Fibroblast of mammary gland (primary cell): ENCODE results near the gene MYRF.
A peak's percentile ranks its signal among the peaks of the same experiment; 100 is the strongest.

Source experiments
- DNase-seq: peaks from one replicate; pipeline ENCODE4 v3.0.0-alpha.2; 2010; ENCODE audit warnings: low read depth
- H3K4me3 ChIP-seq: 2 replicates; pipeline ENCODE4 v1.5.1; 2011; ENCODE audit warnings: low read depth, mild to moderate bottlenecking, low read length, moderate library complexity; ENCODE audit not compliant: control insufficient read depth
- TF ChIP-seq, protein P1 (sequence below): conservative IDR thresholded peaks from 2 replicates; pipeline ENCODE4 v1.5.1; 2011; ENCODE audit warnings: low read depth, low read length, inconsistent platforms; ENCODE audit not compliant: control insufficient read depth, insufficient read depth

Gene MYRF

DNA sequence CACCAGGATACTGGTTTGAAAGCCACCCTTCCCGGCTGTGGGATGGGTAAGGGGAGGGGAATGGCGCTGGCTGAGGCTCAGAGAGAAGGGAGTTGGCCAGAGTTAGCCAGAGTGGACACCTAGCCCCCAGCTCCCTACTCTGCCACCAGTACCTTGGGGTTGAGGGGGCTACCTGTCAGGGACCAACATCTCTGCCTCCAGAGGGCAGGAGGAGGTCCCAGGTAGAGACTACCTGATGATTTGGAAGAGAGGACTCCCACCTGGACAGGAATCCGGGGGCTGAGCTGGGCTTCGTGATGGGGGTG lies 3.7 kb downstream of the MYRF start:
- no peak overlapping the region for H3K4me3 ChIP-seq
- no peak for DNase-seq
- TF ChIP-seq, protein P1, sequence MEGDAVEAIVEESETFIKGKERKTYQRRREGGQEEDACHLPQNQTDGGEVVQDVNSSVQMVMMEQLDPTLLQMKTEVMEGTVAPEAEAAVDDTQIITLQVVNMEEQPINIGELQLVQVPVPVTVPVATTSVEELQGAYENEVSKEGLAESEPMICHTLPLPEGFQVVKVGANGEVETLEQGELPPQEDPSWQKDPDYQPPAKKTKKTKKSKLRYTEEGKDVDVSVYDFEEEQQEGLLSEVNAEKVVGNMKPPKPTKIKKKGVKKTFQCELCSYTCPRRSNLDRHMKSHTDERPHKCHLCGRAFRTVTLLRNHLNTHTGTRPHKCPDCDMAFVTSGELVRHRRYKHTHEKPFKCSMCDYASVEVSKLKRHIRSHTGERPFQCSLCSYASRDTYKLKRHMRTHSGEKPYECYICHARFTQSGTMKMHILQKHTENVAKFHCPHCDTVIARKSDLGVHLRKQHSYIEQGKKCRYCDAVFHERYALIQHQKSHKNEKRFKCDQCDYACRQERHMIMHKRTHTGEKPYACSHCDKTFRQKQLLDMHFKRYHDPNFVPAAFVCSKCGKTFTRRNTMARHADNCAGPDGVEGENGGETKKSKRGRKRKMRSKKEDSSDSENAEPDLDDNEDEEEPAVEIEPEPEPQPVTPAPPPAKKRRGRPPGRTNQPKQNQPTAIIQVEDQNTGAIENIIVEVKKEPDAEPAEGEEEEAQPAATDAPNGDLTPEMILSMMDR: no peak

DNA sequence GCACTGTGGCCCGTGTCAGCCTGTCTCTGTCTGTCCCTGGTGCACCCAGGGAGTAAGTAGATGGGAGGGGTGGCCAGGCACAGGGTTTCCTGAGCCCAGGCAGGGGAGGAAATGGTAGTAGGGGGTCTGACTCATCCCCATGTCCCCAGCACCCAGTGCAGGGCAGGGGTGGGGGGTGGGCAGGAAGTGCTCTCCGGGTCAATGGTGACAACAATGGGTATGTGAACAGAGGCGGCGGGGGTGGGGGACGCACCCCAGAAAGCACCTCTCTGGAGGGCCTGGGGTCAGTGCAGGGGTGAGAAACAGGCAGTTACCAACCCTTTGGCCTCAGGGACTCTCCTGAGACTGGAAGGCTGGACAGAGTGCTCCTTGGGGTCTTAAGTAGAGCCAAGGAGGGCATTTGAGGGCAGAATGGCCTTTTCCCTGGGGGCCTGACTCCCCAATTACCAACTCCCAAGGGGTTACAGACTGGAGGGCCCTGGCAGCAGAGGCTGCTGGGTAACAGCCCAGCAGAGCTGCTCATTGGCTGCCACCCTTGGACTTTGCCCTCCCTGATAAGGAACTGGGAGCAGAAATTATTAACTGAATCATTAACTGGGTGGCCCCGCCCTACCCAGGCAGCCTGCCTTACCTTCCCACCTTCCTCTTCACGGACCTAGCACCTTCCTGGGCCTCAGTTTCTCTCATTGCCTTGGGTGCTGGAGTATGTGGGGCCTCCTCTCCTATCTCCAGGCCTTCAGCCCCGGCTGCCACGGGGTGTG lies 4.2 kb downstream of the MYRF start:
- DNase-seq: peak; percentile 36
- TF ChIP-seq, protein P1: no peak
- H3K4me3 ChIP-seq: no peak overlapping the region

DNA sequence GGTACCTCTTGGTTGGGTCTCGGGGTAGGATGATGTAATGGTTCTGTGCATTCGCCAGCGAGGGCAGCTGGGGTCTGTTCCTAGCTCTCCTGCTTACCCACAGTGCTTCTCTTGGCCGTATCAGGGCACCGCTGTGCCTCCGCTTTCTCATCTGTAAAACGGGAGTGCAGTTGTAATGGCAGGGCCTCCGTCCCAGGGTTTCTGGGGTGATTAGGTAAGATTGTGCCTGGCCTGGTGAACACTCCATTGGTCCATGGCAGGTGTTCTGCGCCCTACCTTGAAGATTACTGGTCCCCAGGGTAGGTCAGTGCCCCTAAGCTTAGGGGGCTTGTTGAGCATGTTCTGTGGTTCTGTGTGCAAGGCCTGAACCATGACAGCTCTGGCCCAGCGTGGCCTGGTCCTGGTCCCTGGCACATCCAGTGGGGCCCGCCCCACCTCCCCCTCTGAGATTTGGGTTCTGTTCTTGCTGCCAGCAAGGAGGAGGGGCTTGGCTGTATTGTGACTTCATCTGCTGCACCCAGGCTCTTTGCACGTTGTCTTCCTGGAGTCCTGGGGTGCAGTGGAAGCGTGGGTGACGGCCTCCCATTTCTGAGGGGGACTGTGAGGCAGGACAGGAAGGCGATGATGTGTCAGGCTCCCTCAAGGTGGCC lies 4.9 kb downstream of the MYRF start:
- H3K4me3 ChIP-seq: no peak overlapping the region
- TF ChIP-seq, protein P1: no peak
- DNase-seq: no peak

DNA sequence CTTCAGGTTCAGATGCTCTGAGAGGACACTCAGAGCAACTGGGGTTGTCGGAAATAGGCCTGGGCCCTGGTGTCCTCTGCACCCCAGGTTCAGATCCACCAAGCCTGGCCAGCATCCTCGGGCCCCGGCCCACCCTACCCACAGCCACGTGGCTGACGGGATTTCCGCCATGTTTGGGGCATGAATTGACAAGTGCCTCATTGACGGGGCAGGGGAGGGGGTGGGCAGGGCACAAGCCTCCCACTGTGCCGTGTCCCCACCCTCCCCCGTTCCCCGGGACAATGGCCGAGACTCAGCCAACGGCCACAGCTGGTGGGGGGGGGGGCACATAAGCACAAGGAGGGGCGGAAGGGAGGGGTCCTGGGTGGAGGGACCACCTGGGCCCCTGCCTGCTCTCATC lies 8.5 kb downstream of the MYRF start:
- no peak overlapping the region for H3K4me3 ChIP-seq
- no peak for DNase-seq
- TF ChIP-seq, protein P1: no peak

DNA sequence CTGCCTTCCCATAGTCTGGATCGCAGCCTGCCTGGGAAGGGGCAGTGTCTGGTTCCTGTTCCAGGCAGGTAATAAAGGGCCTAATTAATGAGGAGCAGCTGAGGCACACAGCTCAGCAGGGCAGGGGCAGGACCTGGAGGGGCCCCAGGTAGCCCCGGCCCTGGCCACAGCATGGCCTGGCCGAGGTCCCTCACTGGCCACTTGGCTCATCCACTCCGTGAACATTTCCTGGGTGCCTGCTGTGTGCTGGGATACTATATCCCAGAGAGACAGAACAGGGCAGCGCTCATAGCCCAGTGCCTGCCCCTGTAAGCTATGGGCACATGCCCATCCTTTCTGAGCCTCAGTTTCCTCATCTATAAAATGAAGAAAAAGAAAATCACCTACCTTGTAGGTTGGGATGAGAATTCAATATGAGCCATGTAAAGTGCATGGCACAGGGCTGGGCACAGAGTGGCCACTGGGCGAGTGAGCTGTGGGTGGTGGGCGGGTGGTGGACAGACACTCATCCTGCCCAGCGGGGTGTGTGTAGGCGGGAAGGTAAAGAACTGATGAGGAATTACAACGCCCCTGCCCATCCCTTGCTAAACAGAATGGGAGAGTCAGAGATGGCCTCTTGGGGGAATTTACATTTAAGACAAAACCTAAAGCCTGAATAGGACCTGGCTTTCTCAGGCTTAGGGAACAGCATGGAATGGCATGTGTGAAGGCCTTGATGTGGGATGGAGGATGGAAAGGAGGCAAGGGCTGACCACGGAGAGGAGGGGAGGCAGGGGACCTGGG lies 9.2 kb downstream of the MYRF start:
- TF ChIP-seq, protein P1: no peak
- DNase-seq: no peak

DNA sequence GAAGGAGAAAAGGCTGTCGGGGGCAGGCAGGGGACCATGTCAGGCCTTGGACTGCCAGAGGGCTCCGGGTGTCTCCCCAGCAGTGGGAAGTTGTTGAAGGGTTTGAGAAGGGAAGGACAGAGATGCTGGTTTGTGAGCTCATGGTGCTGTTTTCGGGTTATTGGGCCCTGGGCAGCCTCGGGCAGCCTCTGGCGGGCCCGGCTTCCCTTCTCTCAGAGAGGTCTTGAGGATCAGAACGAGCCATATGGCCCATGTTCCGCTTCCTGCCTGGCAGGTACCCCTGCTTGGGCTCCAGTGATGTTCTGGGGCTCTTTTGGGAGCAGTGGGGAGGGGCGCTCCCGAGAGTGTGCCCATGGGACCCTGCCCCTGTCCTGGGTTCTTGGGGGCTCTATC lies 9.8 kb downstream of the MYRF start:
- TF ChIP-seq, protein P1: no peak

More for the DNA sequence above, 9.2 kb downstream of the MYRF start:
- H3K4me3 ChIP-seq: no peak overlapping the region

More for the DNA sequence above, 9.8 kb downstream of the MYRF start:
- DNase-seq: no peak
- H3K4me3 ChIP-seq: no peak overlapping the region
